OCI-LY3 (cell line): ENCODE measurements around the gene PI4KB.
A peak's percentile ranks its signal among the peaks of the same experiment; 100 is the strongest.

ENCODE experiments used
- H2AFZ ChIP-seq: fragments of 200-600, 300-600 bp; shearing (Covaris generic); 2 replicates; pipeline ENCODE4 v1.6.0; 2014; ENCODE audit warnings: antibody characterized with exemption, low read depth, low read length
- H3K27ac ChIP-seq: fragments of 200-600, 300-600 bp; sonication (generic); 2 replicates; pipeline ENCODE4 v1.5.1; 2014; ENCODE audit warnings: mild to moderate bottlenecking, low read length, moderate library complexity, mixed read lengths
- H3K27me3 ChIP-seq: fragments of 200-600, 300-600 bp; sonication (generic); 2 replicates; pipeline ENCODE4 v1.6.1; 2014; ENCODE audit warnings: low read depth, low read length, mixed read lengths
- H3K36me3 ChIP-seq: fragments of 200-600, 300-600 bp; sonication (generic); replicated peaks from 2 replicates; pipeline ENCODE3; 2014; ENCODE audit warnings: low read depth, low read length, mixed read lengths
- H3K4me1 ChIP-seq: fragments of 300-600, 200-600 bp; sonication (generic); 2 replicates; pipeline ENCODE4 v1.6.1; 2014; ENCODE audit warnings: low read length, mixed read lengths
- H3K4me2 ChIP-seq: fragments of 200-600, 300-600 bp; sonication (generic); 2 replicates; pipeline ENCODE4 v1.6.1; 2014; ENCODE audit warnings: low read length, mixed read lengths
- H3K4me3 ChIP-seq: fragments of 300-600, 200-600 bp; sonication (generic); 2 replicates; pipeline ENCODE4 v1.5.1; 2014; ENCODE audit warnings: antibody characterized with exemption, mild to moderate bottlenecking, low read length, moderate library complexity
- H3K79me2 ChIP-seq: fragments of 300-600, 200-600 bp; shearing (Covaris generic); 2 replicates; pipeline ENCODE4 v1.6.1; 2014; ENCODE audit warnings: mild to moderate bottlenecking, low read length, mixed read lengths
- H3K9ac ChIP-seq: fragments of 300-600, 200-600 bp; shearing (Covaris generic); 2 replicates; pipeline ENCODE4 v1.6.0; 2014; ENCODE audit warnings: mild to moderate bottlenecking, low read length, moderate library complexity
- H3K9me3 ChIP-seq: fragments of 200-600, 300-600 bp; shearing (Covaris generic); 2 replicates; pipeline ENCODE4 v1.6.1; 2014; ENCODE audit warnings: low read length, mixed read lengths; ENCODE audit not compliant: insufficient read depth
- H4K20me1 ChIP-seq: fragments of 200-600, 300-600 bp; sonication (generic); 2 replicates; pipeline ENCODE4 v1.6.1; 2016; ENCODE audit warnings: low read length, mixed read lengths; ENCODE audit not compliant: insufficient read depth
- EZH2phosphoT487 ChIP-seq: fragments of 200-600 bp; shearing (Covaris generic); IDR thresholded peaks from 2 replicates; pipeline ENCODE4 v1.6.1; 2018; ENCODE audit warnings: antibody characterized with exemption, mixed run types, low read depth
- TF ChIP-seq, protein P1 (sequence below): fragments of 200-600, 300-600 bp; sonication (generic); IDR thresholded peaks from 2 replicates; pipeline ENCODE4 v1.5.1; 2014; ENCODE audit warnings: antibody characterized with exemption, low read length, low read depth

PI4KB gene

DNA sequence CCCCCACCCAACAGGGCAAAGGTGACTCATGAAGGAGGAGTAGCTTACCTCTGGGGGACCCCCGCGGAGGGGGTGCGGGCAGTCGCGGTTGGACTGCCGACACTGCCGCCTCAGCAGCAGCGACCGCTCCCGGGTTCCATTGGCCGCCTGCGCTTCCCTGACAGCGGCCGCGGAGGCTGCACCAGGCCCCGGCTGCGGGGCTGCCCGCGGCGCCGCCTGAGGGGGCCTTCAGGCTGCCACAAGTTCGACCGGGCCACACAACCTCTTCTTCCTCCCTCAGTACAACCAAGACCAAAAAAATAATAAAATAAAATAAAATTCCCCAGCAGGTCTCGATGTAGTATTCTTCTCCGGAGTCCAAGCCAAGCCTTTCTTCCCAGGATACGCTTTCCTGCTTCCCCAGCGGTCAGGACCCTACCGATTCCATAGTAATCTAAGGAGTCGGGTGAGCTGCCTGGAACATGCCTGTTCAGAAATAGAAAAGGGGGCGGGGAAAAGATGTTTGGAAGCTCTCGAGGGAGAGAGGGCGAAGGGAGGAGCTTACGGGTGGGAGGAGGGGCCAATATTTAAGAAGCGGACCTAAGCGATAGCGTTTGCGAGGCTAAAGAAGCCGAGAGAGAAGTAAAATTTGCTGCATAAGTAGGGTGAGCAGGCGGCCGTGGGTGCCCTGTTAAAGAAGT, at the start of gene PI4KB:
TSS of gene PI4KB (minus strand) at position 194 of the 680 bp plus-strand sequence. CDS start 10,935 bp downstream, outside the sequence.
- no peaks in the 10 kb centered on the region for H3K27me3 ChIP-seq
- H4K20me1 ChIP-seq, result no peaks in the 10 kb centered on the region
- H3K9me3 ChIP-seq, result no peaks in the 10 kb centered on the region
- peak within 1 kb of the TSS; percentile 70 for H2AFZ ChIP-seq
- H3K79me2 ChIP-seq, result peaks cover 33% of the 10 kb centered on the region
- peak within 1 kb of the TSS; percentile 98 for H3K4me2 ChIP-seq
- H3K4me1 ChIP-seq, result peaks cover 20% of the 10 kb centered on the region
- peak within 1 kb of the TSS; percentile 84 for H3K9ac ChIP-seq
- H3K27ac ChIP-seq, result peak within 1 kb of the TSS; percentile 77
- peak within 1 kb of the TSS; percentile 93 for H3K4me3 ChIP-seq
- TF ChIP-seq, protein P1, sequence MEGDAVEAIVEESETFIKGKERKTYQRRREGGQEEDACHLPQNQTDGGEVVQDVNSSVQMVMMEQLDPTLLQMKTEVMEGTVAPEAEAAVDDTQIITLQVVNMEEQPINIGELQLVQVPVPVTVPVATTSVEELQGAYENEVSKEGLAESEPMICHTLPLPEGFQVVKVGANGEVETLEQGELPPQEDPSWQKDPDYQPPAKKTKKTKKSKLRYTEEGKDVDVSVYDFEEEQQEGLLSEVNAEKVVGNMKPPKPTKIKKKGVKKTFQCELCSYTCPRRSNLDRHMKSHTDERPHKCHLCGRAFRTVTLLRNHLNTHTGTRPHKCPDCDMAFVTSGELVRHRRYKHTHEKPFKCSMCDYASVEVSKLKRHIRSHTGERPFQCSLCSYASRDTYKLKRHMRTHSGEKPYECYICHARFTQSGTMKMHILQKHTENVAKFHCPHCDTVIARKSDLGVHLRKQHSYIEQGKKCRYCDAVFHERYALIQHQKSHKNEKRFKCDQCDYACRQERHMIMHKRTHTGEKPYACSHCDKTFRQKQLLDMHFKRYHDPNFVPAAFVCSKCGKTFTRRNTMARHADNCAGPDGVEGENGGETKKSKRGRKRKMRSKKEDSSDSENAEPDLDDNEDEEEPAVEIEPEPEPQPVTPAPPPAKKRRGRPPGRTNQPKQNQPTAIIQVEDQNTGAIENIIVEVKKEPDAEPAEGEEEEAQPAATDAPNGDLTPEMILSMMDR, result no peak
- TF ChIP-seq EZH2phosphoT487, result no peak
- peaks cover 22% of the 10 kb centered on the region for H3K36me3 ChIP-seq

- H3K36me3 ChIP-seq, result no peaks in the 10 kb centered on the region
- H3K9me3 ChIP-seq, result no peaks in the 10 kb centered on the region
- no peak overlapping the region for H3K9ac ChIP-seq
- TF ChIP-seq EZH2phosphoT487, result no peak
- TF ChIP-seq, protein P1, result no peak
- no peak overlapping the region for H3K4me3 ChIP-seq
- H3K27ac ChIP-seq, result no peak overlapping the region
- peaks cover 12% of the 10 kb centered on the region; the same call in 1 of the 2 replicates for H3K4me1 ChIP-seq
- no peaks in the 10 kb centered on the region for H4K20me1 ChIP-seq
- no peaks in the 10 kb centered on the region for H3K79me2 ChIP-seq
- no peak overlapping the region for H2AFZ ChIP-seq
- H3K4me2 ChIP-seq, result no peak overlapping the region
- H3K27me3 ChIP-seq, result no peaks in the 10 kb centered on the region
Observed at GRCh38 chr1:151373196-151373595, 46.0 kb upstream of the PI4KB start.

GRCh38 chr1:151372058-151372934, 45.1 kb upstream of the PI4KB start, which contains the start of gene SELENBP1:
TSS of gene SELENBP1 (minus strand) at chr1:151372705. CDS start at chr1:151372641, 64 bp downstream.
- no peaks in the 10 kb centered on the region for H4K20me1 ChIP-seq
- peaks cover 12% of the 10 kb centered on the region; the same call in 1 of the 2 replicates for H3K4me1 ChIP-seq
- no peak within 1 kb of the TSS for H2AFZ ChIP-seq
- no peak within 1 kb of the TSS for H3K4me3 ChIP-seq
- H3K36me3 ChIP-seq, result no peaks in the 10 kb centered on the region
- no peak within 1 kb of the TSS for H3K9ac ChIP-seq
- no peak within 1 kb of the TSS for H3K4me2 ChIP-seq
- H3K27ac ChIP-seq, result no peak within 1 kb of the TSS
- no peaks in the 10 kb centered on the region for H3K9me3 ChIP-seq
- H3K79me2 ChIP-seq, result no peaks in the 10 kb centered on the region
- TF ChIP-seq, protein P1, result no peak
- TF ChIP-seq EZH2phosphoT487, result no peak
- no peaks in the 10 kb centered on the region for H3K27me3 ChIP-seq

DNA sequence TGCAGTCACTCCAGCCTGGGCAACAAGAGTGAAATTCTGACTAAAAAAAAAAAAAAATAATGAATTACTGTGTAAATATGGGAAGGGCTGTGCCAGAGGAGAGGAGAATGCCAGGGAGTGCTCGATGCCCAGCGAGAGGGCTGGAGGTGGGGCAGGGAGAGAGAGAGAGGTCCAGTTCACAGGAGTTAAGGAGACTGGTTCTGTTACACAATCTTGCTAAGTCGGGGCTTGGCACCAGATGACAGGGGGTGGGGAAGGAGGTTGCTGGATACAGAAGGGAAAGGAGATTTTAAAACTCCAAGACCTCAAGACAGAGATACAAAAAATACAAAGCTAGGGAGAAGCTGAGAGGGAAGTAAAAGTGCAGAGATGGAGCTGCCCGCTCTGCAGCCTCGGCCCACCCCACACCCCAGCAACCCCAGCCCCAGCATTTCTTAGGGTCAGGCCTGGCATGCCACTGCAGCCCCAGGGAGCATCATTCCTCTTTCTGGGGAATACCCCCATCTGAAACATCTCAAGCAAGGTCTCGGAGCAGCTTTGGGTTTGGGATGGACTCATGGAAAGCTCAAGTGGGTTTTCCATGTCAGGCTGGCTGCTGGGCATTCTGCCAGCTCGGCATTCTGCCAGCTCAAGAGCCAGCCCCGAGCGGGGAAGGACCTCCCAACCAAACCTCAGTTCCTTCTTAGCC, 44.3 kb upstream of the PI4KB start:
- H3K4me1 ChIP-seq, result peaks cover 12% of the 10 kb centered on the region; the same call in 1 of the 2 replicates
- H3K79me2 ChIP-seq, result no peaks in the 10 kb centered on the region
- H3K4me3 ChIP-seq, result no peak overlapping the region
- H4K20me1 ChIP-seq, result no peaks in the 10 kb centered on the region
- TF ChIP-seq, protein P1, result no peak
- TF ChIP-seq EZH2phosphoT487, result no peak
- H3K27ac ChIP-seq, result no peak overlapping the region
- no peaks in the 10 kb centered on the region for H3K9me3 ChIP-seq
- no peaks in the 10 kb centered on the region for H3K27me3 ChIP-seq
- no peaks in the 10 kb centered on the region for H3K36me3 ChIP-seq
- no peak overlapping the region for H3K9ac ChIP-seq
- H2AFZ ChIP-seq, result no peak overlapping the region
- H3K4me2 ChIP-seq, result no peak overlapping the region
